Hepatocyte (in vitro differentiated cells): ENCODE results near the gene PCED1A. TPM values are rescaled to one million over a fixed set of nuclear protein-coding genes. Genes with fewer than 3 reads are reported as not detected.
"Not testable (repeated sequence)": the region's sequence is repeated elsewhere in the genome, so short reads cannot be mapped to it uniquely, and the experiment has no call there.

Source experiments
- DNase-seq: peaks from one replicate; pipeline ENCODE4 v3.0.0-alpha.2; 2016; ENCODE audit warnings: low spot score
- H2AFZ ChIP-seq: fragments of 200-600 bp; sonication (generic); 2 replicates; pipeline ENCODE4 v1.6.0; 2016; ENCODE audit warnings: antibody characterized with exemption, mild to moderate bottlenecking
- H3K27ac ChIP-seq: fragments of 200-600 bp; sonication (generic); 2 replicates; pipeline ENCODE4 v1.5.1; 2016; ENCODE audit warnings: mild to moderate bottlenecking
- H3K27me3 ChIP-seq: fragments of 200-600 bp; sonication (generic); 2 replicates; pipeline ENCODE4 v1.6.1; 2016
- H3K36me3 ChIP-seq: fragments of 200-600 bp; sonication (generic); replicated peaks from 2 replicates; pipeline ENCODE4 v1.5.1; 2016; ENCODE audit warnings: low read depth; ENCODE audit not compliant: insufficient read depth
- H3K4me1 ChIP-seq: fragments of 200-600 bp; sonication (generic); 2 replicates; pipeline ENCODE4 v1.5.1; 2016; ENCODE audit warnings: mild to moderate bottlenecking, moderate library complexity; ENCODE audit not compliant: insufficient read depth
- H3K4me2 ChIP-seq: fragments of 200-600 bp; sonication (generic); 2 replicates; pipeline ENCODE4 v1.6.0; 2016
- H3K4me3 ChIP-seq: fragments of 200-600 bp; sonication (generic); 2 replicates; pipeline ENCODE4 v1.5.1; 2016; ENCODE audit warnings: mild to moderate bottlenecking
- H3K79me2 ChIP-seq: fragments of 200-600 bp; sonication (generic); 2 replicates; pipeline ENCODE4 v1.6.0; 2017; ENCODE audit warnings: mild to moderate bottlenecking
- H3K9me2 ChIP-seq: fragments of 200-600 bp; sonication (generic); replicated peaks from 2 replicates; pipeline ENCODE4 v1.6.0; 2017; ENCODE audit warnings: mild to moderate bottlenecking; ENCODE audit not compliant: insufficient read depth
- H3K9me3 ChIP-seq: fragments of 200-600 bp; sonication (generic); 2 replicates; pipeline ENCODE4 v1.5.1; 2016; ENCODE audit warnings: low read depth, mild to moderate bottlenecking
- H4K20me1 ChIP-seq: fragments of 200-600 bp; sonication (generic); 2 replicates; pipeline ENCODE4 v1.6.0; 2016; ENCODE audit warnings: mild to moderate bottlenecking; ENCODE audit not compliant: insufficient read depth, poor library complexity, severe bottlenecking
- CTCF ChIP-seq: fragments of 200-600 bp; sonication (generic); IDR thresholded peaks from 2 replicates; pipeline ENCODE4 v1.5.1; 2016; ENCODE audit warnings: antibody characterized with exemption, mild to moderate bottlenecking; ENCODE audit not compliant: poor library complexity
- EZH2 ChIP-seq: fragments of 200-600 bp; sonication (generic); IDR thresholded peaks from 2 replicates; pipeline ENCODE4 v1.6.1; 2016; ENCODE audit warnings: antibody characterized with exemption, mild to moderate bottlenecking, borderline replicate concordance
- EZH2phosphoT487 ChIP-seq: fragments of 200-600 bp; sonication (generic); IDR thresholded peaks from one replicate; pipeline ENCODE4 v1.6.1; 2018; ENCODE audit warnings: antibody characterized with exemption, mild to moderate bottlenecking, low read depth, moderate library complexity; ENCODE audit not compliant: unreplicated experiment, severe bottlenecking
- WGBS: methylation state at CpG from one replicate; pipeline ENCODE4 v1.1.6; 2016; ENCODE audit warnings: low lambda C conversion rate; ENCODE audit errors: missing lambda C conversion rate; 5-methylcytosine and 5-hydroxymethylcytosine counted together
- polyA plus RNA-seq: library from polyadenylated mRNA; unstranded; fragments of >200 nt; fragmentation: Nextera tagmentation; extraction: Ambion mirVana; gene quantifications from 2 replicates; pipeline ENCODE4 v1.2.1, GENCODE V29; 2016
- total RNA-seq: library from RNA; depleted of rRNA; stranded (reverse); fragments of >200 nt; gene quantifications from 2 replicates; pipeline ENCODE4 v1.2.3, GENCODE V29; 2014

PCED1A gene
- total and polyA plus RNA-seq, 2 experiments from 2014 or later, result 41.2 to 43.0 TPM

GRCh38 chr20:2834401-2835110, 5.9 kb downstream of the PCED1A start:
- Histone ChIP-seq H3K9me2 (no peaks in the 10 kb centered on the region), H3K4me2 (no peak overlapping the region), H3K27ac (no peak overlapping the region), H3K27me3 (no peaks in the 10 kb centered on the region), H3K36me3 (no peaks in the 10 kb centered on the region), H4K20me1 (no peaks in the 10 kb centered on the region), H3K9me3 (no peaks in the 10 kb centered on the region), H3K4me3 (no peak overlapping the region), H3K79me2 (peaks cover 5% of the 10 kb centered on the region), H3K4me1 (peaks cover 3% of the 10 kb centered on the region), H2AFZ (no peak overlapping the region)
- WGBS, result 96% methylated on average over 14 of the region's 14 CpGs
- TF ChIP-seq CTCF (no peak), EZH2 (no peak), EZH2phosphoT487 (no peak)
- no peak for DNase-seq

GRCh38 chr20:2833761-2834160, 6.7 kb downstream of the PCED1A start:
- H3K4me1 ChIP-seq, result no peaks in the 10 kb centered on the region
- H3K9me2 ChIP-seq, result no peaks in the 10 kb centered on the region
- 96% methylated on average over 1 of the region's 1 CpG for WGBS

GRCh38 chr20:2831206-2831605, 9.2 kb downstream of the PCED1A start:
- not testable (repeated sequence) for DNase-seq, H3K4me2 ChIP-seq, H3K9me2 ChIP-seq, H2AFZ ChIP-seq, H4K20me1 ChIP-seq, H3K4me3 ChIP-seq, H3K27ac ChIP-seq, H3K36me3 ChIP-seq, H3K4me1 ChIP-seq, H3K9me3 ChIP-seq, H3K79me2 ChIP-seq
- peaks cover 13% of the 10 kb centered on the region for H3K27me3 ChIP-seq
- WGBS, result 89% methylated on average over 7 of the region's 7 CpGs

More at GRCh38 chr20:2833761-2834160, 6.7 kb downstream of the PCED1A start:
- Histone ChIP-seq H3K79me2 (no peaks in the 10 kb centered on the region), H2AFZ (no peak overlapping the region), H4K20me1 (no peaks in the 10 kb centered on the region), H3K9me3 (no peaks in the 10 kb centered on the region), H3K27ac (no peak overlapping the region), H3K36me3 (no peaks in the 10 kb centered on the region), H3K4me3 (no peak overlapping the region), H3K27me3 (peaks cover 3% of the 10 kb centered on the region), H3K4me2 (no peak overlapping the region)
- DNase-seq, result no peak
- TF ChIP-seq EZH2 (no peak), CTCF (no peak), EZH2phosphoT487 (no peak)

GRCh38 chr20:2829376-2829775, 11.1 kb downstream of the PCED1A start:
- Histone ChIP-seq H3K4me2 (no peak overlapping the region), H3K27ac (no peak overlapping the region), H3K9me3 (no peaks in the 10 kb centered on the region), H3K79me2 (no peaks in the 10 kb centered on the region), H4K20me1 (no peaks in the 10 kb centered on the region), H3K36me3 (no peaks in the 10 kb centered on the region), H3K4me1 (no peaks in the 10 kb centered on the region), H2AFZ (no peak overlapping the region), H3K27me3 (peaks cover 19% of the 10 kb centered on the region), H3K9me2 (no peaks in the 10 kb centered on the region), H3K4me3 (no peak overlapping the region)
- no peak for DNase-seq
- WGBS, result 71% methylated on average over 6 of the region's 6 CpGs
- no peak for TF ChIP-seq EZH2
- no peak for TF ChIP-seq EZH2phosphoT487
- no peak for TF ChIP-seq CTCF
